ENCODE data around the gene SOX10. TPM values are rescaled to one million over a fixed set of nuclear protein-coding genes. Genes with fewer than 3 reads are reported as not detected.

SOX10 gene
- total RNA-seq, 2 experiments from 2014 or later: not detected

GRCh38 chr22:38021206-38021605 lies 36.9 kb upstream of the SOX10 start:
- H3K4me3 Mint-ChIP-seq: no peak overlapping the region
- H3K36me3 Mint-ChIP-seq (ENCODE audit: low read depth): no peaks in the 10 kb centered on the region
- Histone ChIP-seq H3K4me1 (ENCODE audit: insufficient read depth, low read length) (no peaks in the 10 kb centered on the region), H3K27ac (ENCODE audit: low read depth in 1 of 2, low read length in 2 of 2) (no peak overlapping the region), H3K27me3 (ENCODE audit: control insufficient read depth in 1 of 2, insufficient read depth in 2 of 2, low read length in 2 of 2) (no peaks in the 10 kb centered on the region), H3K36me3 (ENCODE audit: insufficient read depth, low read length) (no peaks in the 10 kb centered on the region), H3K9me3 (ENCODE audit: control insufficient read depth in 1 of 2, insufficient read depth in 1 of 2, low read length in 2 of 2) (no peaks in the 10 kb centered on the region), H3K4me3 (ENCODE audit: low read length) (no peak overlapping the region)
- TF ChIP-seq, protein P1, sequence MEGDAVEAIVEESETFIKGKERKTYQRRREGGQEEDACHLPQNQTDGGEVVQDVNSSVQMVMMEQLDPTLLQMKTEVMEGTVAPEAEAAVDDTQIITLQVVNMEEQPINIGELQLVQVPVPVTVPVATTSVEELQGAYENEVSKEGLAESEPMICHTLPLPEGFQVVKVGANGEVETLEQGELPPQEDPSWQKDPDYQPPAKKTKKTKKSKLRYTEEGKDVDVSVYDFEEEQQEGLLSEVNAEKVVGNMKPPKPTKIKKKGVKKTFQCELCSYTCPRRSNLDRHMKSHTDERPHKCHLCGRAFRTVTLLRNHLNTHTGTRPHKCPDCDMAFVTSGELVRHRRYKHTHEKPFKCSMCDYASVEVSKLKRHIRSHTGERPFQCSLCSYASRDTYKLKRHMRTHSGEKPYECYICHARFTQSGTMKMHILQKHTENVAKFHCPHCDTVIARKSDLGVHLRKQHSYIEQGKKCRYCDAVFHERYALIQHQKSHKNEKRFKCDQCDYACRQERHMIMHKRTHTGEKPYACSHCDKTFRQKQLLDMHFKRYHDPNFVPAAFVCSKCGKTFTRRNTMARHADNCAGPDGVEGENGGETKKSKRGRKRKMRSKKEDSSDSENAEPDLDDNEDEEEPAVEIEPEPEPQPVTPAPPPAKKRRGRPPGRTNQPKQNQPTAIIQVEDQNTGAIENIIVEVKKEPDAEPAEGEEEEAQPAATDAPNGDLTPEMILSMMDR (IDR thresholded peaks at IDR 0.05): no peak
- intact Hi-C loops (cut with DNase I, micrococcal nuclease): no loop called here
- H3K9me3 Mint-ChIP-seq: no peaks in the 10 kb centered on the region
- no peak overlapping the region for H3K27ac Mint-ChIP-seq
- POLR2A ChIA-PET: no interaction called here
- no peak for DNase-seq
- no peaks in the 10 kb centered on the region for H3K27me3 Mint-ChIP-seq
- CTCF ChIA-PET: no interaction called here
- no peaks in the 10 kb centered on the region for H3K4me1 Mint-ChIP-seq (ENCODE audit: low read depth)
- ATAC-seq (ENCODE audit: poor library complexity): no peak

GRCh38 chr22:38018938-38019827 lies 34.8 kb upstream of the SOX10 start:
- Mint-ChIP-seq H3K27ac (no peak overlapping the region), H3K27me3 (no peaks in the 10 kb centered on the region), H3K9me3 (no peaks in the 10 kb centered on the region), H3K36me3 (ENCODE audit: low read depth) (no peaks in the 10 kb centered on the region), H3K4me1 (ENCODE audit: low read depth) (no peaks in the 10 kb centered on the region), H3K4me3 (no peak overlapping the region)
- no peaks in the 10 kb centered on the region for H3K36me3 ChIP-seq (ENCODE audit: insufficient read depth, low read length)
- H3K27me3 ChIP-seq (ENCODE audit: control insufficient read depth in 1 of 2, insufficient read depth in 2 of 2, low read length in 2 of 2): no peaks in the 10 kb centered on the region
- TF ChIP-seq, protein P1 (IDR thresholded peaks at IDR 0.05): no peak
- no peaks in the 10 kb centered on the region for H3K4me1 ChIP-seq (ENCODE audit: insufficient read depth, low read length)
- intact Hi-C loops (cut with DNase I, micrococcal nuclease): no loop called here
- no peak overlapping the region for H3K27ac ChIP-seq (ENCODE audit: low read depth in 1 of 2, low read length in 2 of 2)
- ATAC-seq (ENCODE audit: poor library complexity): no peak
- no peak for DNase-seq
- H3K4me3 ChIP-seq (ENCODE audit: low read length): no peak overlapping the region
- no peaks in the 10 kb centered on the region for H3K9me3 ChIP-seq (ENCODE audit: control insufficient read depth in 1 of 2, insufficient read depth in 1 of 2, low read length in 2 of 2)
- CTCF ChIA-PET: no interaction called here
- POLR2A ChIA-PET: no interaction called here

- DNase-seq: no peak
- Histone ChIP-seq H3K4me3 (ENCODE audit: low read length) (no peak overlapping the region), H3K9me3 (ENCODE audit: control insufficient read depth in 1 of 2, insufficient read depth in 1 of 2, low read length in 2 of 2) (no peaks in the 10 kb centered on the region), H3K36me3 (ENCODE audit: insufficient read depth, low read length) (no peaks in the 10 kb centered on the region), H3K27me3 (ENCODE audit: control insufficient read depth in 1 of 2, insufficient read depth in 2 of 2, low read length in 2 of 2) (no peaks in the 10 kb centered on the region), H3K27ac (ENCODE audit: low read depth in 1 of 2, low read length in 2 of 2) (no peak overlapping the region), H3K4me1 (ENCODE audit: insufficient read depth, low read length) (no peaks in the 10 kb centered on the region)
- Mint-ChIP-seq H3K27ac (no peak overlapping the region), H3K4me1 (ENCODE audit: low read depth) (no peaks in the 10 kb centered on the region), H3K36me3 (ENCODE audit: low read depth) (no peaks in the 10 kb centered on the region), H3K27me3 (no peaks in the 10 kb centered on the region), H3K4me3 (no peak overlapping the region), H3K9me3 (no peaks in the 10 kb centered on the region)
- intact Hi-C loops (cut with DNase I, micrococcal nuclease): no loop called here
- TF ChIP-seq, protein P1 (IDR thresholded peaks at IDR 0.05): no peak
- POLR2A ChIA-PET: no interaction called here
- CTCF ChIA-PET: no interaction called here
- ATAC-seq (ENCODE audit: poor library complexity): no peak
Observed at GRCh38 chr22:38017939-38018885, 33.9 kb upstream of the SOX10 start.
